ENCODE data around the gene LPP. TPM values are rescaled to one million over a fixed set of nuclear protein-coding genes. Genes with fewer than 3 reads are reported as not detected.

Gene LPP
- total RNA-seq, 1 experiment from 2014 or later, result 148 TPM

DNA sequence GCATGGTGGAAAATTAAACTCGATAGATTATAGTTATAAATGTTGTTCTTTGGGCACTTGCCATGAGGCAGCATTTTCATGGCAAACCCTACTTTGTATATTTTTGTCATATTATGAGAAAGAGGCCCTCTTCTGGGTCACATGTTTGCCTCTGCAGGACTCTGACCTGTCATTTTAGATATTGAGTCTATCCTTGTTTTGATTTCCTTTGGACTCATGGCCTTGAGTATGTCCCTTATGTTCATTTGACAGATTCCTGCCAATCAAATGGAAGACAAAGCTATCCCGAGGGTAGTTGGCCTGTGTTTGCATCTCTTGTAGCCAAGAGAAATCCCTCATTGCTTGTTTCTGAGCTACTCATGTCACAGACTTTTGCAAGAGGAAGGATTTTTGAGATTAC, 226.3 kb downstream of the LPP start:
- BruUV-seq (replicated peaks), result no TSS peak
- POLR2A ChIA-PET (ENCODE audit: unreplicated experiment), result no interaction called here

DNA sequence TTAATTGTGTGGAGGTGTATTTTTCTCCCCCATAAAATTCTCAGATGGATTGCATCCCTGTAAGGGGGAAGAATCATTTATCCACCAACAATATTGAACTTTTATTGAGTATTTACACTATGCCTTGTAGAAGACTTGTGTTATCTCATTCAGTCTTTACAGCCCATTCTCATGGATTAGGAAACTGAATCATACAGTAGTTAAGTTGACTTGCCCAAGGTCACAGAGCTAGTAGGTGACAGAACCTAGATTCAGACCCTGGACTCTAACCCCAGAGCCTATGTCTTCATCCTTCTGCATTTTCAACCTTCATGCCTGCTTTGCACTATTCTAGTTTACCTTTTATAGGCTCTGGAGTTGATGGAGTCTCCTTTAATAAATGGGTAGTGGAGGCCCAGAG, 226.8 kb downstream of the LPP start:
- CTCF ChIA-PET, result no interaction called here
- intact Hi-C loops (cut with micrococcal nuclease; ENCODE audit: unreplicated experiment), result no loop called here

More for the DNA sequence above, 226.3 kb downstream of the LPP start:
- H3F3A ChIP-seq (ENCODE audit: insufficient read depth, low read depth), result no peaks in the 10 kb centered on the region
- H3K79me2 ChIP-seq (ENCODE audit: low read depth), result no peaks in the 10 kb centered on the region
- H4K20me1 ChIP-seq (ENCODE audit: insufficient read depth), result no peaks in the 10 kb centered on the region
- H2AFZ ChIP-seq, result no peak overlapping the region
- H3K27ac ChIP-seq, result no peak overlapping the region
- no peaks in the 10 kb centered on the region for H3K9me2 ChIP-seq (ENCODE audit: insufficient read depth)
- intact Hi-C loops (cut with micrococcal nuclease; ENCODE audit: unreplicated experiment), result no loop called here
- H3K4me3 ChIP-seq, result no peak overlapping the region
- H3K36me3 ChIP-seq (ENCODE audit: low read depth), result no peaks in the 10 kb centered on the region
- H3K9me3 ChIP-seq (ENCODE audit: insufficient read depth, low read depth), result no peaks in the 10 kb centered on the region
- H3K27me3 ChIP-seq (ENCODE audit: insufficient read depth, low read depth), result no peaks in the 10 kb centered on the region
- CTCF ChIA-PET, result no interaction called here
- peaks cover 4% of the 10 kb centered on the region; the same call in 1 of the 2 replicates for H3K4me1 ChIP-seq (replicated peaks; ENCODE audit: insufficient read depth)
- no peak for DNase-seq
- H3K4me2 ChIP-seq, result no peak overlapping the region
- no peak for TF ChIP-seq EZH2 (IDR thresholded peaks at IDR 0.05; ENCODE audit: low read depth)
- TF ChIP-seq CTCF (conservative IDR thresholded peaks at IDR 0.05), result no peak

DNA sequence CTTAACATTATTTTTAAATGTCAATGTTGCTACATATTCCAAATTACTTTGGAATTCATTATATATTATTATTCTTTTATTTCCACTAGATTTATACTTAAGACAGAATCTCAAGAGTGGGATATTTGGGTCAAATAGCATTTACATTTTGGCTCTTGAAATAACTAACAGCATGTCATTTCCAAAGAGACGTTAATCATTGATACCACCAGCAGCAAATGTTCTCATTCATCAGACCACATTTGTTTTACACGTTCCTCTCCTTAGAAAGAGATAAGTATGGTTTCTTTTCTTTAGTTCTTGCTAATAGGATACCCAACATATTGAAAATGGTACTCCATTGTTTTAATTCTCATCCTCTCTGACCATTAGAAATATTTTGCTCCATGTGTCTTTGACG, 229.8 kb downstream of the LPP start:
- BruUV-seq (replicated peaks), result no TSS peak

More for the DNA sequence above, 226.8 kb downstream of the LPP start:
- H3K4me1 ChIP-seq (replicated peaks; ENCODE audit: insufficient read depth), result peaks cover 9% of the 10 kb centered on the region; the same call in 1 of the 2 replicates
- H2AFZ ChIP-seq, result no peak overlapping the region
- H3K9me3 ChIP-seq (ENCODE audit: insufficient read depth, low read depth), result no peaks in the 10 kb centered on the region
- TF ChIP-seq CTCF (conservative IDR thresholded peaks at IDR 0.05) (no peak), EZH2 (IDR thresholded peaks at IDR 0.05; ENCODE audit: low read depth) (no peak)
- H3K79me2 ChIP-seq (ENCODE audit: low read depth), result no peaks in the 10 kb centered on the region
- no peak overlapping the region for H3K4me2 ChIP-seq
- H3K27me3 ChIP-seq (ENCODE audit: insufficient read depth, low read depth), result no peaks in the 10 kb centered on the region
- no peaks in the 10 kb centered on the region for H3K9me2 ChIP-seq (ENCODE audit: insufficient read depth)
- BruUV-seq (replicated peaks), result no TSS peak
- H3K27ac ChIP-seq, result no peak overlapping the region
- H4K20me1 ChIP-seq (ENCODE audit: insufficient read depth), result no peaks in the 10 kb centered on the region
- POLR2A ChIA-PET (ENCODE audit: unreplicated experiment), result no interaction called here
- H3F3A ChIP-seq (ENCODE audit: insufficient read depth, low read depth), result no peaks in the 10 kb centered on the region
- no peak overlapping the region for H3K4me3 ChIP-seq
- no peaks in the 10 kb centered on the region for H3K36me3 ChIP-seq (ENCODE audit: low read depth)
- no peak for DNase-seq

More for the DNA sequence above, 229.8 kb downstream of the LPP start:
- no peaks in the 10 kb centered on the region for H3K36me3 ChIP-seq (ENCODE audit: low read depth)
- no peak overlapping the region for H2AFZ ChIP-seq
- no peaks in the 10 kb centered on the region for H3F3A ChIP-seq (ENCODE audit: insufficient read depth, low read depth)
- peaks cover 10% of the 10 kb centered on the region; the same call in 1 of the 2 replicates for H3K4me1 ChIP-seq (replicated peaks; ENCODE audit: insufficient read depth)
- H3K9me2 ChIP-seq (ENCODE audit: insufficient read depth), result no peaks in the 10 kb centered on the region
- H3K9me3 ChIP-seq (ENCODE audit: insufficient read depth, low read depth), result no peaks in the 10 kb centered on the region
- no peak overlapping the region for H3K27ac ChIP-seq
- TF ChIP-seq EZH2 (IDR thresholded peaks at IDR 0.05; ENCODE audit: low read depth) (no peak), CTCF (conservative IDR thresholded peaks at IDR 0.05) (no peak)
- no peak for DNase-seq
- H3K4me2 ChIP-seq, result no peak overlapping the region
- intact Hi-C loops (cut with micrococcal nuclease; ENCODE audit: unreplicated experiment), result no loop called here
- no peaks in the 10 kb centered on the region for H3K27me3 ChIP-seq (ENCODE audit: insufficient read depth, low read depth)
- no peaks in the 10 kb centered on the region; the same call in 1 of the 2 replicates for H3K79me2 ChIP-seq (ENCODE audit: low read depth)
- no peaks in the 10 kb centered on the region for H4K20me1 ChIP-seq (ENCODE audit: insufficient read depth)
- H3K4me3 ChIP-seq, result no peak overlapping the region
- ChIA-PET POLR2A (ENCODE audit: unreplicated experiment) (no interaction called here), CTCF (no interaction called here)

Measured in PC-9 (cell line).